Liver (tissue), 3 donors: ENCODE results near the gene AFF4.

Source experiments
- FOXA2 ChIP-seq: IDR thresholded peaks from 2 replicates; pipeline ENCODE4 v1.6.1; 2016; ENCODE audit warnings: antibody characterized with exemption
- NR2F2 ChIP-seq: IDR thresholded peaks from 2 replicates; pipeline ENCODE4 v1.6.1; 2016; ENCODE audit warnings: antibody characterized with exemption
- RAD21 ChIP-seq, 2 donors: IDR thresholded peaks; 2 replicates each; pipeline ENCODE4 v1.6.1; 2016; ENCODE audit warnings: antibody characterized with exemption in 2 of 2, mild to moderate bottlenecking in 2 of 2
- TAF1 ChIP-seq: conservative IDR thresholded peaks from 2 replicates; pipeline ENCODE4 v1.6.1; 2016; ENCODE audit warnings: antibody characterized with exemption, mild to moderate bottlenecking
- TF ChIP-seq, protein P1 (sequence below): fragments of 150-350 bp; IDR thresholded peaks from 2 replicates; pipeline ENCODE4 v1.5.1; 2017; ENCODE audit warnings: improper control_type of control experiment, low read depth, low read length; ENCODE audit not compliant: missing input control
- TF ChIP-seq, protein P2 (sequence below): IDR thresholded peaks from 2 replicates; pipeline ENCODE4 v1.6.1; 2016; ENCODE audit warnings: antibody characterized with exemption
- donor health status: healthy.
- donor health status: healthy.

DNA sequence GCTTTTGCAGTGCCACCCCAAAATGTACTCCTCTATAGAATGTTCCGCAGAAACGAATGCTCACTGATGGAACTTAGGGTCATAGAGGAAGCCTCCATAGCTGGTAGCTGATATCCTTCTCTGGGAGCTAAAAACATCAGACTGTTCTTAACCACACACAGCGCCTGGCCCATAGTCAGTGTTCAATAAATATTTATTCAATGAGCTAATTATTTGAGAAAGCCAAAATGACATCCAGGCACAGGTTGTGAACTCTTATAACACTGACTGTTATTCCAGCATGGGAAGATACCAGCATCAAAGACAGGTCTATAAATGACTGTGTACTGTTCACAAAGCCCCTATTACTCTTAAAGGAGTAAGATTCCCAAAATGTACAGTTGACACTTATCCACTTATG is 110.1 kb downstream of the AFF4 start:
- TF ChIP-seq, protein P1, sequence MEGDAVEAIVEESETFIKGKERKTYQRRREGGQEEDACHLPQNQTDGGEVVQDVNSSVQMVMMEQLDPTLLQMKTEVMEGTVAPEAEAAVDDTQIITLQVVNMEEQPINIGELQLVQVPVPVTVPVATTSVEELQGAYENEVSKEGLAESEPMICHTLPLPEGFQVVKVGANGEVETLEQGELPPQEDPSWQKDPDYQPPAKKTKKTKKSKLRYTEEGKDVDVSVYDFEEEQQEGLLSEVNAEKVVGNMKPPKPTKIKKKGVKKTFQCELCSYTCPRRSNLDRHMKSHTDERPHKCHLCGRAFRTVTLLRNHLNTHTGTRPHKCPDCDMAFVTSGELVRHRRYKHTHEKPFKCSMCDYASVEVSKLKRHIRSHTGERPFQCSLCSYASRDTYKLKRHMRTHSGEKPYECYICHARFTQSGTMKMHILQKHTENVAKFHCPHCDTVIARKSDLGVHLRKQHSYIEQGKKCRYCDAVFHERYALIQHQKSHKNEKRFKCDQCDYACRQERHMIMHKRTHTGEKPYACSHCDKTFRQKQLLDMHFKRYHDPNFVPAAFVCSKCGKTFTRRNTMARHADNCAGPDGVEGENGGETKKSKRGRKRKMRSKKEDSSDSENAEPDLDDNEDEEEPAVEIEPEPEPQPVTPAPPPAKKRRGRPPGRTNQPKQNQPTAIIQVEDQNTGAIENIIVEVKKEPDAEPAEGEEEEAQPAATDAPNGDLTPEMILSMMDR = no peak
- peak; percentile 99 for TF ChIP-seq TAF1
- peak; percentile 27 to 42 for TF ChIP-seq RAD21 (IDR thresholded peaks at IDR 0.05)
- peak; percentile 61 for TF ChIP-seq FOXA2
- TF ChIP-seq NR2F2 = no peak
- TF ChIP-seq, protein P2, sequence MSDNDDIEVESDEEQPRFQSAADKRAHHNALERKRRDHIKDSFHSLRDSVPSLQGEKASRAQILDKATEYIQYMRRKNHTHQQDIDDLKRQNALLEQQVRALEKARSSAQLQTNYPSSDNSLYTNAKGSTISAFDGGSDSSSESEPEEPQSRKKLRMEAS = peak; percentile 66
